ENCODE results near the gene FRMD4B. TPM values are rescaled to one million over a fixed set of nuclear protein-coding genes. Genes with fewer than 3 reads are reported as not detected.

The FRMD4B gene
- total and polyA plus RNA-seq, 2 experiments from 2014 or later, result 6.4 to 12.8 TPM

- peak overlapping the region; percentile 32; the same call in 1 of the 2 replicates for H3K27ac Mint-ChIP-seq
- Histone ChIP-seq H3K79me2 (replicated peaks; ENCODE audit: insufficient read depth) (no peaks in the 10 kb centered on the region), H2AFZ (no peak overlapping the region), H3K9me2 (ENCODE audit: insufficient read depth) (no peaks in the 10 kb centered on the region), H3K27me3 (ENCODE audit: insufficient read depth) (no peaks in the 10 kb centered on the region), H3K27ac (ENCODE audit: low read depth) (0 out of 2 replicates have a peak overlapping the region, but pooled peaks have one; percentile 30), H3K4me3 (no peak overlapping the region), H4K20me1 (replicated peaks; ENCODE audit: insufficient read depth) (no peaks in the 10 kb centered on the region), H3F3A (replicated peaks; ENCODE audit: low read depth) (no peaks in the 10 kb centered on the region), H3K36me3 (ENCODE audit: insufficient read depth) (no peaks in the 10 kb centered on the region), H3K4me2 (peak overlapping the region; percentile 2; the same call in 1 of the 2 replicates), H3K4me1 (ENCODE audit: insufficient read depth) (peaks cover 18% of the 10 kb centered on the region; the same call in 1 of the 2 replicates)
- H3K27me3 Mint-ChIP-seq (ENCODE audit: insufficient read depth, low read depth, poor library complexity), result peaks cover 6% of the 10 kb centered on the region
- ATAC-seq (no peak), DNase-seq (ENCODE audit: low spot score) (no peak)
- H3K9me3 Mint-ChIP-seq, result no peaks in the 10 kb centered on the region
- H3K36me3 Mint-ChIP-seq (ENCODE audit: low read depth), result peaks cover 22% of the 10 kb centered on the region; the same call in 2 of the 3 replicates
- H3K4me1 Mint-ChIP-seq, result peaks cover 18% of the 10 kb centered on the region
- TF ChIP-seq, protein P1, sequence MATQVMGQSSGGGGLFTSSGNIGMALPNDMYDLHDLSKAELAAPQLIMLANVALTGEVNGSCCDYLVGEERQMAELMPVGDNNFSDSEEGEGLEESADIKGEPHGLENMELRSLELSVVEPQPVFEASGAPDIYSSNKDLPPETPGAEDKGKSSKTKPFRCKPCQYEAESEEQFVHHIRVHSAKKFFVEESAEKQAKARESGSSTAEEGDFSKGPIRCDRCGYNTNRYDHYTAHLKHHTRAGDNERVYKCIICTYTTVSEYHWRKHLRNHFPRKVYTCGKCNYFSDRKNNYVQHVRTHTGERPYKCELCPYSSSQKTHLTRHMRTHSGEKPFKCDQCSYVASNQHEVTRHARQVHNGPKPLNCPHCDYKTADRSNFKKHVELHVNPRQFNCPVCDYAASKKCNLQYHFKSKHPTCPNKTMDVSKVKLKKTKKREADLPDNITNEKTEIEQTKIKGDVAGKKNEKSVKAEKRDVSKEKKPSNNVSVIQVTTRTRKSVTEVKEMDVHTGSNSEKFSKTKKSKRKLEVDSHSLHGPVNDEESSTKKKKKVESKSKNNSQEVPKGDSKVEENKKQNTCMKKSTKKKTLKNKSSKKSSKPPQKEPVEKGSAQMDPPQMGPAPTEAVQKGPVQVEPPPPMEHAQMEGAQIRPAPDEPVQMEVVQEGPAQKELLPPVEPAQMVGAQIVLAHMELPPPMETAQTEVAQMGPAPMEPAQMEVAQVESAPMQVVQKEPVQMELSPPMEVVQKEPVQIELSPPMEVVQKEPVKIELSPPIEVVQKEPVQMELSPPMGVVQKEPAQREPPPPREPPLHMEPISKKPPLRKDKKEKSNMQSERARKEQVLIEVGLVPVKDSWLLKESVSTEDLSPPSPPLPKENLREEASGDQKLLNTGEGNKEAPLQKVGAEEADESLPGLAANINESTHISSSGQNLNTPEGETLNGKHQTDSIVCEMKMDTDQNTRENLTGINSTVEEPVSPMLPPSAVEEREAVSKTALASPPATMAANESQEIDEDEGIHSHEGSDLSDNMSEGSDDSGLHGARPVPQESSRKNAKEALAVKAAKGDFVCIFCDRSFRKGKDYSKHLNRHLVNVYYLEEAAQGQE (IDR thresholded peaks at IDR 0.05; ENCODE audit: unreplicated experiment), result no peak
- TF ChIP-seq, protein P2, sequence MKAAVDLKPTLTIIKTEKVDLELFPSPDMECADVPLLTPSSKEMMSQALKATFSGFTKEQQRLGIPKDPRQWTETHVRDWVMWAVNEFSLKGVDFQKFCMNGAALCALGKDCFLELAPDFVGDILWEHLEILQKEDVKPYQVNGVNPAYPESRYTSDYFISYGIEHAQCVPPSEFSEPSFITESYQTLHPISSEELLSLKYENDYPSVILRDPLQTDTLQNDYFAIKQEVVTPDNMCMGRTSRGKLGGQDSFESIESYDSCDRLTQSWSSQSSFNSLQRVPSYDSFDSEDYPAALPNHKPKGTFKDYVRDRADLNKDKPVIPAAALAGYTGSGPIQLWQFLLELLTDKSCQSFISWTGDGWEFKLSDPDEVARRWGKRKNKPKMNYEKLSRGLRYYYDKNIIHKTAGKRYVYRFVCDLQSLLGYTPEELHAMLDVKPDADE (IDR thresholded peaks at IDR 0.05), result no peak
- no peak overlapping the region; the same call in 2 of the 3 replicates for H3K4me3 Mint-ChIP-seq
Measured at GRCh38 chr3:69180869-69181591, 204.9 kb downstream of the FRMD4B start.

GRCh38 chr3:69179740-69180372 lies 206.0 kb downstream of the FRMD4B start:
- Mint-ChIP-seq H3K27me3 (ENCODE audit: insufficient read depth, low read depth, poor library complexity) (peaks cover 8% of the 10 kb centered on the region), H3K27ac (no peak overlapping the region), H3K4me1 (peaks cover 18% of the 10 kb centered on the region), H3K36me3 (ENCODE audit: low read depth) (peaks cover 22% of the 10 kb centered on the region; the same call in 2 of the 3 replicates), H3K4me3 (no peak overlapping the region), H3K9me3 (no peaks in the 10 kb centered on the region)
- no peaks in the 10 kb centered on the region for H3K9me2 ChIP-seq (ENCODE audit: insufficient read depth)
- no peaks in the 10 kb centered on the region for H3K79me2 ChIP-seq (replicated peaks; ENCODE audit: insufficient read depth)
- peaks cover 18% of the 10 kb centered on the region; the same call in 1 of the 2 replicates for H3K4me1 ChIP-seq (ENCODE audit: insufficient read depth)
- H3K27ac ChIP-seq (ENCODE audit: low read depth), result no peak overlapping the region
- no peak overlapping the region for H3K4me3 ChIP-seq
- no peaks in the 10 kb centered on the region for H4K20me1 ChIP-seq (replicated peaks; ENCODE audit: insufficient read depth)
- ATAC-seq, result no peak
- no peaks in the 10 kb centered on the region for H3K36me3 ChIP-seq (ENCODE audit: insufficient read depth)
- H2AFZ ChIP-seq, result no peak overlapping the region
- H3K27me3 ChIP-seq (ENCODE audit: insufficient read depth), result no peaks in the 10 kb centered on the region
- no peak for DNase-seq (ENCODE audit: low spot score)
- no peaks in the 10 kb centered on the region for H3F3A ChIP-seq (replicated peaks; ENCODE audit: low read depth)
- no peak overlapping the region for H3K4me2 ChIP-seq
- no peak for TF ChIP-seq ZNF331 (CRISPR knock-in tag; IDR thresholded peaks at IDR 0.05; ENCODE audit: low read depth)
- TF ChIP-seq ZNF462 (CRISPR knock-in tag; IDR thresholded peaks at IDR 0.05), result no peak
- TF ChIP-seq, protein P2 (IDR thresholded peaks at IDR 0.05), result no peak
- TF ChIP-seq STAT1 (IDR thresholded peaks at IDR 0.05; ENCODE audit: unreplicated experiment), result no peak
- no peak for TF ChIP-seq EZH2 (IDR thresholded peaks at IDR 0.05; ENCODE audit: low read depth, unreplicated experiment)
